Measurements from ENCODE around the gene PNMA8B. TPM values are rescaled to one million over a fixed set of nuclear protein-coding genes. Genes with fewer than 3 reads are reported as not detected.
"Not testable (repeated sequence)": the region's sequence is repeated elsewhere in the genome, so short reads cannot be mapped to it uniquely, and the experiment has no call there.

PNMA8B gene
- total RNA-seq, 1 experiment from 2014 or later, result not detected

DNA sequence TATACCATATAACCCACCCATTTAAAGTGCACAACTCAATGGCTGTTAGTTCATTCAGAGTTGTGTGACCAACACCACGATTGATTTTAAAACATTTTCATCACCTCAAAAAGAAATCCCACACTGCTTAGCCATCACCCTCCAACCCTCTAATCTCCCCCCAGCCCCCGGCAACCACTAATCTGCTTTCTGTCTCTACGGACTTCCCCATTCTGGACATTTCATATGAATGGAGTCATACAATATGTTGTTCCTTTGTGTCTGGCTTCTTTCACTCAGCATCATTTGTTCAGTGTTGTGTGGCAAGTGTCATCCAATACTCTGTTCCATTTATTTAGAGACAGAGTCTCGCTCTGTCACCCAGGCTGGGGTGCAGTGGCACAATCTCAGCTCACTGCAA, 4.0 kb upstream of the PNMA8B start:
- H3K4me1 ChIP-seq (ENCODE audit: control insufficient read depth, insufficient read depth, low read length), result no peaks in the 10 kb centered on the region
- POLR2A ChIA-PET, result no interaction called here
- intact Hi-C loops (cut with micrococcal nuclease; ENCODE audit: unreplicated experiment), result no loop called here
- no peak for DNase-seq (ENCODE audit: low read depth, low spot score)
- in situ Hi-C loops (cut with HindIII; ENCODE audit: low pct_unique_long_range_greater_than_20kb, low sequenced_read_pairs), result no loop called here
- no peak for ATAC-seq
- H3K27me3 ChIP-seq (ENCODE audit: control insufficient read depth, insufficient read depth, low read length), result no peaks in the 10 kb centered on the region
- H3K9me3 ChIP-seq (ENCODE audit: control insufficient read depth, insufficient read depth, low read depth, low read length), result no peaks in the 10 kb centered on the region
- H3K27ac ChIP-seq (ENCODE audit: low read length), result no peak overlapping the region
- BruUV-seq (replicated peaks), result no TSS peak
- no peaks in the 10 kb centered on the region for H3K36me3 ChIP-seq (ENCODE audit: control insufficient read depth, insufficient read depth, low read length)
- TF ChIP-seq, protein P1, sequence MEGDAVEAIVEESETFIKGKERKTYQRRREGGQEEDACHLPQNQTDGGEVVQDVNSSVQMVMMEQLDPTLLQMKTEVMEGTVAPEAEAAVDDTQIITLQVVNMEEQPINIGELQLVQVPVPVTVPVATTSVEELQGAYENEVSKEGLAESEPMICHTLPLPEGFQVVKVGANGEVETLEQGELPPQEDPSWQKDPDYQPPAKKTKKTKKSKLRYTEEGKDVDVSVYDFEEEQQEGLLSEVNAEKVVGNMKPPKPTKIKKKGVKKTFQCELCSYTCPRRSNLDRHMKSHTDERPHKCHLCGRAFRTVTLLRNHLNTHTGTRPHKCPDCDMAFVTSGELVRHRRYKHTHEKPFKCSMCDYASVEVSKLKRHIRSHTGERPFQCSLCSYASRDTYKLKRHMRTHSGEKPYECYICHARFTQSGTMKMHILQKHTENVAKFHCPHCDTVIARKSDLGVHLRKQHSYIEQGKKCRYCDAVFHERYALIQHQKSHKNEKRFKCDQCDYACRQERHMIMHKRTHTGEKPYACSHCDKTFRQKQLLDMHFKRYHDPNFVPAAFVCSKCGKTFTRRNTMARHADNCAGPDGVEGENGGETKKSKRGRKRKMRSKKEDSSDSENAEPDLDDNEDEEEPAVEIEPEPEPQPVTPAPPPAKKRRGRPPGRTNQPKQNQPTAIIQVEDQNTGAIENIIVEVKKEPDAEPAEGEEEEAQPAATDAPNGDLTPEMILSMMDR (IDR thresholded peaks at IDR 0.05), result no peak
- TF ChIP-seq TCF7L2 (IDR thresholded peaks at IDR 0.05; ENCODE audit: low read depth, low read length) (no peak), SIN3A (IDR thresholded peaks at IDR 0.05; ENCODE audit: borderline replicate concordance, insufficient read depth, low read depth, low read length) (no peak), POLR2AphosphoS5 (IDR thresholded peaks at IDR 0.05; ENCODE audit: low read depth, low read length) (no peak)
- TF ChIP-seq, protein P2, sequence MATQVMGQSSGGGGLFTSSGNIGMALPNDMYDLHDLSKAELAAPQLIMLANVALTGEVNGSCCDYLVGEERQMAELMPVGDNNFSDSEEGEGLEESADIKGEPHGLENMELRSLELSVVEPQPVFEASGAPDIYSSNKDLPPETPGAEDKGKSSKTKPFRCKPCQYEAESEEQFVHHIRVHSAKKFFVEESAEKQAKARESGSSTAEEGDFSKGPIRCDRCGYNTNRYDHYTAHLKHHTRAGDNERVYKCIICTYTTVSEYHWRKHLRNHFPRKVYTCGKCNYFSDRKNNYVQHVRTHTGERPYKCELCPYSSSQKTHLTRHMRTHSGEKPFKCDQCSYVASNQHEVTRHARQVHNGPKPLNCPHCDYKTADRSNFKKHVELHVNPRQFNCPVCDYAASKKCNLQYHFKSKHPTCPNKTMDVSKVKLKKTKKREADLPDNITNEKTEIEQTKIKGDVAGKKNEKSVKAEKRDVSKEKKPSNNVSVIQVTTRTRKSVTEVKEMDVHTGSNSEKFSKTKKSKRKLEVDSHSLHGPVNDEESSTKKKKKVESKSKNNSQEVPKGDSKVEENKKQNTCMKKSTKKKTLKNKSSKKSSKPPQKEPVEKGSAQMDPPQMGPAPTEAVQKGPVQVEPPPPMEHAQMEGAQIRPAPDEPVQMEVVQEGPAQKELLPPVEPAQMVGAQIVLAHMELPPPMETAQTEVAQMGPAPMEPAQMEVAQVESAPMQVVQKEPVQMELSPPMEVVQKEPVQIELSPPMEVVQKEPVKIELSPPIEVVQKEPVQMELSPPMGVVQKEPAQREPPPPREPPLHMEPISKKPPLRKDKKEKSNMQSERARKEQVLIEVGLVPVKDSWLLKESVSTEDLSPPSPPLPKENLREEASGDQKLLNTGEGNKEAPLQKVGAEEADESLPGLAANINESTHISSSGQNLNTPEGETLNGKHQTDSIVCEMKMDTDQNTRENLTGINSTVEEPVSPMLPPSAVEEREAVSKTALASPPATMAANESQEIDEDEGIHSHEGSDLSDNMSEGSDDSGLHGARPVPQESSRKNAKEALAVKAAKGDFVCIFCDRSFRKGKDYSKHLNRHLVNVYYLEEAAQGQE (IDR thresholded peaks at IDR 0.05; ENCODE audit: insufficient read depth in 1 of 2, low read depth in 2 of 2, low read length in 1 of 2), result no peak
- H3K4me3 ChIP-seq (ENCODE audit: low read depth in 2 of 2, low read length in 2 of 2), result no peak overlapping the region
- CTCF ChIA-PET, result no interaction called here

DNA sequence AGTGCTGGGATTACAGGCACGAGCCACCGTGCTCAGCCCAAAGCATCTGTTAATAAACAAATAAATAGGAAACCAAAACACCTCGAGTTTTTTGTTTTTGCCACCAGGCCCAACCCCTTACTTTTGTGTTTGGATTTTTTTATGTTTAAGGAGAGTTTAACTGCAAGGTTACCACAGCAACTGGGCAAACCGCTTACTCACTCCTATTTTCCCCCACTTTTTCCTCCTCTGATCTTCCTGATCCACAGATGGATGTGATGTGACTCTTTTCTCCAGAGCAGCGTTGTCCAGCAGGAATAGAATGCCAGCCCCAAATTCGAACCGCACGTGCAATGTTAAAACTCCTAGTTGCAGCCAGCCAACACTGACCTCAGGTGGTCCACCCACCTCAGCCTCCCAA, 2.1 kb upstream of the PNMA8B start:
- CTCF ChIA-PET, result no interaction called here
- TF ChIP-seq, protein P2 (IDR thresholded peaks at IDR 0.05; ENCODE audit: insufficient read depth in 1 of 2, low read depth in 2 of 2, low read length in 1 of 2), result no peak
- TF ChIP-seq, protein P1 (IDR thresholded peaks at IDR 0.05), result no peak
- no peak for TF ChIP-seq TCF7L2 (IDR thresholded peaks at IDR 0.05; ENCODE audit: low read depth, low read length)
- no peak for TF ChIP-seq POLR2AphosphoS5 (IDR thresholded peaks at IDR 0.05; ENCODE audit: low read depth, low read length)
- no peak for TF ChIP-seq SIN3A (IDR thresholded peaks at IDR 0.05; ENCODE audit: borderline replicate concordance, insufficient read depth, low read depth, low read length)
- POLR2A ChIA-PET, result no interaction called here
- H3K27me3 ChIP-seq (ENCODE audit: control insufficient read depth, insufficient read depth, low read length), result no peaks in the 10 kb centered on the region
- no peak overlapping the region for H3K4me3 ChIP-seq (ENCODE audit: low read depth in 2 of 2, low read length in 2 of 2)
- H3K4me1 ChIP-seq (ENCODE audit: control insufficient read depth, insufficient read depth, low read length), result no peaks in the 10 kb centered on the region
- ATAC-seq, result no peak
- BruUV-seq (replicated peaks), result no TSS peak
- intact Hi-C loops (cut with micrococcal nuclease; ENCODE audit: unreplicated experiment) (no loop called here), in situ Hi-C loops (cut with HindIII; ENCODE audit: low pct_unique_long_range_greater_than_20kb, low sequenced_read_pairs) (no loop called here)
- no peaks in the 10 kb centered on the region for H3K9me3 ChIP-seq (ENCODE audit: control insufficient read depth, insufficient read depth, low read depth, low read length)
- DNase-seq (ENCODE audit: low read depth, low spot score), result no peak
- no peak overlapping the region for H3K27ac ChIP-seq (ENCODE audit: low read length)
- H3K36me3 ChIP-seq (ENCODE audit: control insufficient read depth, insufficient read depth, low read length), result no peaks in the 10 kb centered on the region

DNA sequence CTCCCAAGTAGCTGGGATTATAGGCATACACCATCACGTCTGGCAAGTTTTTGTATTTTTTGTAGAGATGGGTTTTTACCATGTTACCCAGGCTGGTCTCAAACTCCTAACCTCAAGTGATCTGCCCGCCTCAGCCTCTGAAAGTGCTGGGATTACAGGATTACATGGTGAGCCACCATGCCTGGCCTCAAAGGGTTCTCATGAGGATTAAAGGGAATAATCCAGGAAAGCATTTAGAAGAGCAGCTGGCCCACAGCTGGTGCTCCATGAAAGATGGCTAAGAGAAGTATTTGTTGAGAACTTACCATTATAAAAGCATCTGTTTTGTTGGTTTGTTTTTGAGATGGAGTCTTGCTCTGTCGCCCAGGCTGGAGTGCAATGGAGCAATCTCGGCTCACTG, 1.2 kb upstream of the PNMA8B start:
- in situ Hi-C loops (cut with HindIII; ENCODE audit: low pct_unique_long_range_greater_than_20kb, low sequenced_read_pairs); POLR2A ChIA-PET; CTCF ChIA-PET; H3K9me3 ChIP-seq (ENCODE audit: control insufficient read depth, insufficient read depth, low read depth, low read length); BruUV-seq (replicated peaks); DNase-seq (ENCODE audit: low read depth, low spot score); H3K4me1 ChIP-seq (ENCODE audit: control insufficient read depth, insufficient read depth, low read length); intact Hi-C loops (cut with micrococcal nuclease; ENCODE audit: unreplicated experiment); H3K4me3 ChIP-seq (ENCODE audit: low read depth in 2 of 2, low read length in 2 of 2); H3K27me3 ChIP-seq (ENCODE audit: control insufficient read depth, insufficient read depth, low read length); H3K27ac ChIP-seq (ENCODE audit: low read length); H3K36me3 ChIP-seq (ENCODE audit: control insufficient read depth, insufficient read depth, low read length); ATAC-seq: not testable (repeated sequence)

Data from Panc1 (cell line).